Skeletal muscle satellite cell (primary cell): ENCODE measurements around the gene PARVB. TPM values are rescaled to one million over a fixed set of nuclear protein-coding genes. Genes with fewer than 3 reads are reported as not detected.

Experiments
- H3K27me3 ChIP-seq: 2 replicates; pipeline ENCODE4 v1.7.0; 2013; ENCODE audit warnings: low read length; ENCODE audit not compliant: control insufficient read depth, insufficient read depth
- H3K36me3 ChIP-seq: 2 replicates; pipeline ENCODE4 v1.7.0; 2013; ENCODE audit warnings: mild to moderate bottlenecking, control low read depth, low read length; ENCODE audit not compliant: insufficient read depth
- H3K4me1 ChIP-seq: 2 replicates; pipeline ENCODE4 v1.7.0; 2013; ENCODE audit warnings: low read length; ENCODE audit not compliant: control insufficient read depth, insufficient read depth
- H3K4me2 ChIP-seq: 2 replicates; pipeline ENCODE4 v1.7.0; 2013; ENCODE audit warnings: mild to moderate bottlenecking, low read length
- H3K4me3 ChIP-seq: 2 replicates; pipeline ENCODE4 v1.7.0; 2013; ENCODE audit warnings: low read length
- H3K9ac ChIP-seq: 2 replicates; pipeline ENCODE4 v1.7.0; 2013; ENCODE audit warnings: mild to moderate bottlenecking, low read depth, low read length, moderate library complexity
- H3K9me3 ChIP-seq: replicated peaks from 2 replicates; pipeline ENCODE4 v1.7.0; 2013; ENCODE audit warnings: mild to moderate bottlenecking, control low read depth, low read length
- total RNA-seq: library from RNA; depleted of rRNA; stranded (reverse); fragments of >200 nt; gene quantifications from 2 replicates; pipeline ENCODE4 v1.2.3, GENCODE V29; 2012; rRNA removed

PARVB gene, protein sequence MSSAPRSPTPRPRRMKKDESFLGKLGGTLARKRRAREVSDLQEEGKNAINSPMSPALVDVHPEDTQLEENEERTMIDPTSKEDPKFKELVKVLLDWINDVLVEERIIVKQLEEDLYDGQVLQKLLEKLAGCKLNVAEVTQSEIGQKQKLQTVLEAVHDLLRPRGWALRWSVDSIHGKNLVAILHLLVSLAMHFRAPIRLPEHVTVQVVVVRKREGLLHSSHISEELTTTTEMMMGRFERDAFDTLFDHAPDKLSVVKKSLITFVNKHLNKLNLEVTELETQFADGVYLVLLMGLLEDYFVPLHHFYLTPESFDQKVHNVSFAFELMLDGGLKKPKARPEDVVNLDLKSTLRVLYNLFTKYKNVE
- 45.9 and 57.0 TPM in 2 replicates for total RNA-seq

GRCh38 chr22:44024288-44024921, at the start of gene PARVB:
PARVB (plus strand) TSS chr22:44024302; CDS start chr22:44024340, 38 bp downstream.
- H3K36me3 ChIP-seq = no peaks in the 10 kb centered on the region
- peak within 1 kb of the TSS; percentile 83 for H3K9ac ChIP-seq
- no peaks in the 10 kb centered on the region for H3K9me3 ChIP-seq
- no peaks in the 10 kb centered on the region for H3K27me3 ChIP-seq
- peak within 1 kb of the TSS; percentile 80 for H3K4me3 ChIP-seq
- H3K4me2 ChIP-seq = peak within 1 kb of the TSS; percentile 96
- peaks cover 49% of the 10 kb centered on the region for H3K4me1 ChIP-seq

DNA sequence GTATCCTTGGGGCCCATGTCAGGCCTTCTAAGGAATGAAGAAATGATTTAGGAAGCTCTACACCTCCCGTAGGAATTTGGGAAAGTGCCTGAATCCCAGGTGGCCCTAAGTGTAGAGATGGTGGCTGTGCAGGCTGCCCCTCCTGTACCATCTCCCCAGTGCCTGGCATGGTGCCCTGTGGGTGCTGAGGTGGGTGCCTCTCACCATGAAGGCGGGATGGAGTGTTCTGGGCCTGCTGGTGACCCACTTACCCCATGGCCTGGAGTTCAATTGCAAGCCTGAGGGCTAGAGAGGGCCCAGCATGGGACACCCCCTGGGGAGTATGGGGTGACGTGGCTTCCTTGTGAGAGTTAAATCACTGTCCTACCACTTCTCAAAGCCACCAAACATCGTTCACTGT, 49.1 kb upstream of the PARVB start:
- Histone ChIP-seq H3K9me3 (no peaks in the 10 kb centered on the region), H3K4me3 (no peak overlapping the region), H3K36me3 (peaks cover 76% of the 10 kb centered on the region), H3K4me2 (no peak overlapping the region), H3K4me1 (no peaks in the 10 kb centered on the region), H3K27me3 (no peaks in the 10 kb centered on the region), H3K9ac (no peak overlapping the region)

GRCh38 chr22:43976861-43977795, 47.0 kb upstream of the PARVB start:
- Histone ChIP-seq H3K9ac (no peak overlapping the region), H3K4me1 (no peaks in the 10 kb centered on the region), H3K4me2 (no peak overlapping the region), H3K4me3 (no peak overlapping the region), H3K36me3 (peaks cover 75% of the 10 kb centered on the region), H3K27me3 (no peaks in the 10 kb centered on the region), H3K9me3 (no peaks in the 10 kb centered on the region)

DNA sequence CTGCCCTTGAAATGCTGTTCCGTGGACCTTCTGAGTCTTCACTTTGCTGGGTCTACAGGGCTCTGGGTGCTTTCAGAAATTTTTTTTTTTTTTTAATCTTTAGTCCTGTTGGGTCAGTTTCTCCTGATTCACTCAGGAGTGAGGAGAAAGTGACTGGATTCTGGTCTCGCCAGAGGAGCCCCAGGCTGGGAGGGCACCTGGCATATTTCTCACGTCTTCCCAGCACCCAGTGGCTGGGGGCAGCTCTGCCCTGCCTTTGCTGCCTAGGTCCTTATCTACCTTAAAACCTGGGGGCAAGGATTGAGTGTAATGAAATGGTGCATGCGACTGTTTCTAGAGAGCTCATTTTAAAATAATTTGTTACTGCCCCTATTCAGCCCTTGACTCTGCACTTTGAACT, 45.5 kb upstream of the PARVB start:
- H3K36me3 ChIP-seq = peaks cover 74% of the 10 kb centered on the region
- H3K4me2 ChIP-seq = no peak overlapping the region
- H3K4me3 ChIP-seq = no peak overlapping the region
- no peaks in the 10 kb centered on the region for H3K4me1 ChIP-seq
- H3K27me3 ChIP-seq = no peaks in the 10 kb centered on the region
- H3K9me3 ChIP-seq = no peaks in the 10 kb centered on the region
- H3K9ac ChIP-seq = no peak overlapping the region

DNA sequence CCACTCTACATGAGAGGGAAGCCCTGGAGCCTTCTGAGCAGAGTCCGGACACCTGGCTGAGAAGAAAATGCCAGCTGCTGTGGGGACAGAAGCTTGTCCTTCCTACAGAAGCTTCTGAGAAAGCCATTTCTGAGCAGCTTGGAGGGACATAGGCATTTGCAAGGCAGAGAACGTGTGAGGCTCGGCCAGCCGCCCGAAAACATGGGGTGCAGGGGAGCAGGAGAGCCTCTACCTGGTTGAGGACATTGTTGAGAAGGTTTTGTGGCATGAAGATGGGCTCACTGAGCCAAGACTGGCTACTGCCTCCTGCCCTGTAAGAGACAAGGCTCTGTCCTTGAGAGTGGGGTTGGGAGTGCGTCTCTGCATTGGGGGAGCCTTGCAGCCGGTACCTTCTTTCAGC, 43.5 kb upstream of the PARVB start:
- peaks cover 72% of the 10 kb centered on the region for H3K36me3 ChIP-seq
- no peak overlapping the region for H3K4me3 ChIP-seq
- H3K9me3 ChIP-seq = no peaks in the 10 kb centered on the region
- H3K4me1 ChIP-seq = no peaks in the 10 kb centered on the region
- no peak overlapping the region for H3K4me2 ChIP-seq
- H3K9ac ChIP-seq = no peak overlapping the region
- H3K27me3 ChIP-seq = no peaks in the 10 kb centered on the region

DNA sequence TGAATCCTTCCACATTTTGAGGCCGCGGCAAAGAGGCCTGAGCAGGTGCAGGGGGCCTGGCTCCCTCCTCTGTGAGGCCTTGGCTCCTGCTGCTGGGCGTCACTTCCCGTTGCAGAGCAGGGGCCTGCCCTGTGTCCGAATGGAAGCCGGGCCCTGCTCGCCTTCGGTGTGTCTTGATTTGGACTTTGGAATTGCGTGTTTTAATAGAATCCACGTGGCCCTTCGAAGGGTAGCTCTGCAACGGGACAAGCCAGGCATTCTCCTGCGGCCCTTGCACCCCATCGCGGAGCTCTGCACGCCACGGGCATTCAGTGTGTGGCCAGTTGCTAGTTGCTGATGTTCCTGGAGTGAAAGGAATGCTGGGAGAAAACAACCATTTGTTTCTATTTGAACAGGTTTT, 43.1 kb upstream of the PARVB start:
- no peak overlapping the region for H3K9ac ChIP-seq
- no peak overlapping the region for H3K4me2 ChIP-seq
- H3K27me3 ChIP-seq = no peaks in the 10 kb centered on the region
- no peaks in the 10 kb centered on the region for H3K9me3 ChIP-seq
- no peak overlapping the region for H3K4me3 ChIP-seq
- H3K36me3 ChIP-seq = peaks cover 70% of the 10 kb centered on the region
- H3K4me1 ChIP-seq = no peaks in the 10 kb centered on the region

DNA sequence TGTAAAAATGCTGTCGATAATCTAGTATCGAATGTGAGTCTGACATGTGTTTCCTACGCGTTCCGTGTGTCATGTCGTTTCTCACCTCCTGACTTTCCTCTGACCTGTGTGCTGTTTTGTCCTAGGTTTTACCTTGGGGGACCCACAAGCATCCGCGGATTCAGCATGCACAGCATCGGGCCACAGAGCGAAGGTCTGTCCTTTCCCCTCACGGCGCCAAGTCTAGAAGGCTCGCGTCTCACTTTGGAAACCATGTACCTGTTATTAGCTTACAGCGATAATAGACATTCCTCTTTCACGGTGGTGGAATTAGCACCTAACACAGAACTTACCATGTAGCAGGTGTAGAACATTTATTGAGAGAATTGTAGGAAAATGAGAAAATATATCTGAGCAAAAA, 40.3 kb upstream of the PARVB start:
- H3K9ac ChIP-seq = no peak overlapping the region
- H3K9me3 ChIP-seq = no peaks in the 10 kb centered on the region
- H3K4me1 ChIP-seq = no peaks in the 10 kb centered on the region
- no peaks in the 10 kb centered on the region for H3K27me3 ChIP-seq
- no peak overlapping the region for H3K4me3 ChIP-seq
- no peak overlapping the region for H3K4me2 ChIP-seq
- H3K36me3 ChIP-seq = peaks cover 68% of the 10 kb centered on the region

- Histone ChIP-seq H3K27me3 (no peaks in the 10 kb centered on the region), H3K4me3 (no peak overlapping the region), H3K4me1 (no peaks in the 10 kb centered on the region), H3K9ac (no peak overlapping the region), H3K4me2 (no peak overlapping the region), H3K9me3 (no peaks in the 10 kb centered on the region), H3K36me3 (peaks cover 72% of the 10 kb centered on the region)
Observed at GRCh38 chr22:43985532-43985931, 38.6 kb upstream of the PARVB start.

DNA sequence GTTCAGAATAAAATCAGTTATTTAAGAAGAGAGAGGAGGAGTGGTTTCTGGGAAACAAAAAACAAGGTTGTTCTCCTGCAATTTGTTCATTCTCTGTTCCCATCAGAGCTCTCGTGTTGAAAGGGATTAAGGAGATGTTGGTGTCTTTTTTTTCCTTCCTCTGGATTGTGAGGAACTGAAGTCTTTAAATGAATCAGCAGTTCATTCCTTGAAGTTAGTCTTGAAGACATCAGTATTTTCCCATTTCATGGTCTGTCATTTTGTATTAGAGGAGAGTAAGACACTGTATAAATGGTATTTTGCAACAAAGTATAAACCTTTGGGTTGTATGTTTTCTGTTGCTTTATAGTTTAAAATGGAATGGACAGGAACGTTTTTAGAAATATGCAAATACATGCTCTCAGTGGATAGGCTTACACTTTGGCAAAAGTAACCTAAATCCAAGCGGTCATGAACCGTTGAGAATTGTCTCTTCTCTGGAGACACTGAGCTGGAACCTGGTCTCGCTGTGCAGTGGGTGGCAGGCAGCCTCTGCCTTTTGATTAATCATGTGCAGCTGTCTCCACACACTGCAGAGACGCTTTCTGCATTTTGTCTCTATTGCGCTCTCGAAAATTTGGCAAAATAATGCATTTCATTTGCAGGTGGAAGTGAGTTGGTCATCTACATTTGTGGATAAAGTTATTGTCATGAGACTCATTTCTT, 35.8 kb upstream of the PARVB start:
- no peaks in the 10 kb centered on the region for H3K9me3 ChIP-seq
- H3K27me3 ChIP-seq = no peaks in the 10 kb centered on the region
- H3K4me2 ChIP-seq = no peak overlapping the region
- H3K36me3 ChIP-seq = peaks cover 75% of the 10 kb centered on the region
- no peak overlapping the region for H3K9ac ChIP-seq
- no peak overlapping the region for H3K4me3 ChIP-seq
- H3K4me1 ChIP-seq = peaks cover 4% of the 10 kb centered on the region

- Histone ChIP-seq H3K27me3 (no peaks in the 10 kb centered on the region), H3K9me3 (no peaks in the 10 kb centered on the region), H3K9ac (no peak overlapping the region), H3K4me2 (no peak overlapping the region), H3K36me3 (peaks cover 71% of the 10 kb centered on the region), H3K4me3 (no peak overlapping the region), H3K4me1 (peaks cover 4% of the 10 kb centered on the region)
Observed at GRCh38 chr22:43988960-43989359, 35.1 kb upstream of the PARVB start.

DNA sequence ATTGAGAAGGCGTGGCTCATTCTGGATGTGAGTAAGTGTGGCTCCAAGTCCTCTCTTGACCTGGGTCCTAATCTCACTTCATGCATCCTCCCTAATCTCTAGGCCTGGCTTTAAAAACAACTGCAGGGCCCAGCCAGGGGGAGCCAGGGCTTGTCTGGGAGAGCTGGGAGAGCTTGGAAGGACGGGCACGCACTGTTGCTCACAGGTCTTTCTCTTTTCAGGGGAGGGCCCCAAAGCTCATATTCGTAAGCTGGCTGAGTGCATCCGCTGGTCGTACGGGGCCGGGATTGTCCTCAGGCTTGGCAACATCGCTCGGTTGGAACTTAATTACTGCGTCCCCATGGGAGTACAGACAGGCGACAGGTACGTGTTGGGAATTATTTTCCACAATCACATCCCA, 34.1 kb upstream of the PARVB start:
- Histone ChIP-seq H3K4me1 (peaks cover 4% of the 10 kb centered on the region), H3K4me2 (no peak overlapping the region), H3K9ac (no peak overlapping the region), H3K4me3 (no peak overlapping the region), H3K9me3 (no peaks in the 10 kb centered on the region), H3K36me3 (peaks cover 77% of the 10 kb centered on the region), H3K27me3 (no peaks in the 10 kb centered on the region)
